ENCODE data around the gene SRR.

Gene SRR

GRCh38 chr17:2347805-2348685, 44.3 kb downstream of the SRR start:
- DNase-seq: no peak

- DNase-seq: no peak
Observed at GRCh38 chr17:2351269-2351668, 47.5 kb downstream of the SRR start.

- DNase-seq: no peak
Observed at GRCh38 chr17:2354311-2354710, 50.6 kb downstream of the SRR start.

DNA sequence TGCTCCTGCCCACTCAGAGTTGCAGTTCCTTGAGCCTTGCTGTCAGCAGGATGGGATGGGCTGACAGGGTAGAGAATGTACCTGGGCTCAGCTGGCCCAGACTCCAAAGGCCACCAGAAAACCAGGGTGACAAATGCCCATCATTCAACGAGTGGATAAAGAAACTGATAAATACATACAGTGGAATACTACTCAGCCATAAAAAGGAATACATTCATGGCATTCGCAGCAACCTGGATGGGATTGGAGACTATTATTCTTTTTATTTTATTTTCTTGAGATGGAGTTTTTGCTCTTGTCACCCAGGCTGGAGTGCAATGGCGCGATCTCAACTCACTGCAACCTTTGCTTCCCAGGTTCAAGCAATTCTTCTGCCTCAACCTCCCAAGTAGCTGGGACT, 53.5 kb downstream of the SRR start:
- no peak for DNase-seq

GRCh38 chr17:2357931-2358434, 54.2 kb downstream of the SRR start:
- DNase-seq: no peak

GRCh38 chr17:2361010-2361760, 57.4 kb downstream of the SRR start:
- no peak for DNase-seq

DNA sequence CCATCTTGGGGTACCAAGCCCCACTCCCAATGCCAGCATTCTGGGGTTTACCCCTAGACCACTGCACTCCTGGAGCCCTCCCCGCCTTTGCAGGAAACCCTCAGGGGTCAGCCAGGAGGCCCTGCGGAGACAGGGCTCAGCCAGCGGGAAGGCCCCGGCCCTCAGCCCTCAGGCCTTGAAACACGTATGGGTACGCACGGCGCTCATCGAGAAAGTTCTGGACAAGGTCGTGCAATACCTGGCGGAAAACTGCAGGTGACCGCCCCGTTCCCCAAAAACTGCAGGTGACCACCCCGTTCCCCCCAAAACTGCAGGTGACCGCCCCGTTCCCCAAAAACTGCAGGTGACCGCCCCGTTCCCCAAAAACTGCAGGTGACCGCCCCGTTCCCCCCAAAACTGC, 58.3 kb downstream of the SRR start:
- no peak for DNase-seq

DNA sequence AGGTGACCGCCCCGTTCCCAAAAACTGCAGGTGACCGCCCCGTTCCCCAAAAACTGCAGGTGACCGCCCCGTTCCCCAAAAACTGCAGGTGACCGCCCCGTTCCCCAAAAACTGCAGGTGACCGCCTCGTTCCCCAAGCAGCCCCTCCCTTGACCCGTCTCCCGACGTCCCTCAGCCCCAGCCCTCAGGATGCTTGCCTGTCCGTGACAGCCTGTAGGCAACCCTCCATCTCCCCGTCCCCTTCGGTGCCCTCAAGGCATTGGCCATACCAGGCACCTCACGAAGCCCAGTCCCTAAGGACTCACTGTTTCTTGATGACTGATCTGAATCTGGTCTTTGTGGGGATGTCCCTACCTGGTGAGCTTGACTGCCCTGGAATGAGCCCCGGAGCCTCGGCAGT, 58.7 kb downstream of the SRR start:
- no peak for DNase-seq

DNA sequence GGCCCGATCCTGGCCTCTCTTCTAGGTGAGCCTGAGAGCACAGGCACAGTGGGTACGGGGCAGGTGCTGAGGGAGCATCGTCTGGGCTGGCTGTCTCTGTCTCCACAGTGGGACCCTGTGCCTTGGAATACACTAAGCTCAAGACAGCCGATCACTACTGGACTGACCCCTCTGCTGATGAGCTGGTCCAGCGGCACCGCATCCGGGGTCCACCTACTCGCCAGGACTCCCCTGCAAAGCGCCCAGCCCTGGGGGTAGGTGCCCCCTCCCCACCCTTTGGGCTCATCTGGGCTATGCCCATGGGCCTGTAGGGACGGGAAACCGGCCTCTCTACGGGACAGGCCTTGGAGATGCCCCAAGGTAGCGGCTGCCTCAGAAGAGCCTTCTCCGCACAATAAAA, 59.1 kb downstream of the SRR start:
- DNase-seq: no peak

GRCh38 chr17:2363318-2363717, 59.6 kb downstream of the SRR start:
- no peak for DNase-seq

- DNase-seq: no peak
Observed at GRCh38 chr17:2363851-2364762, 60.4 kb downstream of the SRR start.

GRCh38 chr17:2364763-2365116, 61.0 kb downstream of the SRR start:
- DNase-seq: no peak

GRCh38 chr17:2365132-2365531, 61.4 kb downstream of the SRR start:
- no peak for DNase-seq

- no peak for DNase-seq
Observed at GRCh38 chr17:2366747-2367494, 63.2 kb downstream of the SRR start.

GRCh38 chr17:2368359-2368758, 64.6 kb downstream of the SRR start:
- no peak for DNase-seq

DNA sequence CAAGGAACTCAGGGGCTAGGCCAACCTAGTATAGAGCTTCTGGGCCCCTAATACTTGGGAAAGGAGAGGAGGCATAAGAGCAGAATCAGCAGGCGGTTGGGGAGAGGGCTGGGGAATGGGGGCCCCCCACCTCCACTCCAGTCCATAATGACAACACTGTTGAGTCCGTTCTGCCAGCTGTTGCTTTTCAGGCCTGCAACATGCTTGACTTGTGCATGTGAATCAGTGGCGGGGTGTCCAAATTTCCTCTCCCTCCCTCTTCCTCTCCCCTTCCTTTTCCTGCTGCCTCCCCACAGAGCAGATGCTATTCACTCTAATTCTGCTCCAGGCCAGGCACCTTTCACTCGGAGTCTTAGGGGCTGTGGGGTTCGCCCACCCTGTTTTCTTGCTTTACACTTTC, 65.3 kb downstream of the SRR start:
- no peak for DNase-seq

GRCh38 chr17:2369551-2370210, 65.9 kb downstream of the SRR start:
- no peak for DNase-seq

GRCh38 chr17:2370211-2370589, 66.5 kb downstream of the SRR start:
- no peak for DNase-seq

- DNase-seq: no peak
Observed at GRCh38 chr17:2371183-2372130, 67.7 kb downstream of the SRR start.

DNA sequence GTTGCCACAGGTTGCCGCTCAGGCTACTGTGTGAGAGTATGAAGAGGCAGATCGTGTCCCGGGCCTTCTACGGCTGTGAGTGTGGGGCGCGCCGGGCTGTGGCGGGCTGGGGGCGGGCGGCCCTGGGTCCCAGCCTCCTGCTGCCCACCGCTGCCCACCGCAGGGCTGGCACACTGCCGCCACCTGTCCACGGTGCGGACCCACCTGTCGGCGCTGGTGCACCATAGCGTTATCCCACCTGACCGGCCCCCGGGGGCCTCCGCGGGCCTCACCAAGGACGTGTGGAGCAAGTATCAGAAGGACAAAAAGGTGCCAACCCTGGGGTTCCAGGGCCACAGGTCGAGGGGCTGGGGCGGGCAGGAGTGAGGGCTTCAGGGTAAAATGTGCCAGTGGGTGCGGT, 68.4 kb downstream of the SRR start:
- no peak for DNase-seq

GRCh38 chr17:2372681-2373080, 68.9 kb downstream of the SRR start:
- DNase-seq: no peak

Data from activated CD4-positive, CD25-positive, alpha-beta regulatory T cell treated with anti-CD3 and anti-CD28 coated beads, Interleukin-2, amount 50 U/mL, for 72 hours (primary cell).